Gastrocnemius medialis (tissue), 4 donors: ENCODE results near the gene AP3S1. TPM values are rescaled to one million over a fixed set of nuclear protein-coding genes. Genes with fewer than 3 reads are reported as not detected.

Experiments used
- ATAC-seq, 2 donors: fragments of 150-250 bp; one replicate each; pipeline ENCODE4 v1.9.1; 2016
- DNase-seq, 2 donors: peaks; one replicate each; pipeline ENCODE4 v3.0.0-alpha.2; 2019
- H3K27ac ChIP-seq, 4 donors: fragments of 200-600 bp; sonication (generic); 1 replicate in 1 of 4; 2 replicates in 3 of 4; pipeline ENCODE4 v1.5.1; 2016 to 2018; ENCODE audit warnings: mild to moderate bottlenecking in 2 of 4, moderate library complexity in 1 of 4
- H3K27me3 ChIP-seq, 3 donors: fragments of 200-600 bp; sonication (generic) in 2 of 3; 1 replicate in 1 of 3; 2 replicates in 2 of 3; pipeline versions ENCODE4 v1.5.1 to v1.6.0; 2016 to 2019; ENCODE audit warnings: mild to moderate bottlenecking in 1 of 3, moderate library complexity in 1 of 3
- H3K36me3 ChIP-seq, 2 donors: fragments of 200-600 bp; sonication (generic) in 1 of 2; one replicate each; pipeline ENCODE4 v1.5.1; 2017 to 2018
- H3K4me1 ChIP-seq, 2 donors: fragments of 200-600 bp; sonication (generic) in 1 of 2; one replicate each; pipeline ENCODE4 v1.5.1; 2016 to 2017; ENCODE audit warnings: mild to moderate bottlenecking in 2 of 2
- H3K4me3 ChIP-seq, 4 donors: fragments of 200-600 bp; sonication (generic) in 3 of 4; 1 replicate in 1 of 4; 2 replicates in 3 of 4; pipeline ENCODE4 v1.5.1; 2016 to 2019; ENCODE audit warnings: mild to moderate bottlenecking in 2 of 4
- H3K9me3 ChIP-seq, 3 donors: fragments of 200-600 bp; sonication (generic) in 2 of 3; 1 replicate in 1 of 3; 2 replicates in 2 of 3; pipeline ENCODE4 v1.5.1; 2016 to 2019
- POLR2A ChIP-seq, 2 donors: fragments of 450-650 bp; IDR thresholded peaks; one replicate each; pipeline ENCODE4 v1.6.1; 2017; ENCODE audit warnings: antibody characterized with exemption in 2 of 2, mild to moderate bottlenecking in 2 of 2, moderate library complexity in 2 of 2
- in situ Hi-C, 4 donors: fragments of 200-750 bp; cut with MboI; loops; one replicate each; pipeline versions ENCODE4 v1.15.0 to v1.8.0; 2017; ENCODE audit warnings: low sequenced_read_pairs in 4 of 4
- intact Hi-C: fragments of 100-400 bp; cut with DNase I; formaldehyde crosslinking; loops from one replicate; pipeline ENCODE4 v1.15.1; 2023; ENCODE audit warnings: low total_unique reads
- total RNA-seq, 4 donors: library from RNA; depleted of rRNA; stranded (reverse); fragments of >200 nt; gene quantifications; one replicate each; pipeline versions ENCODE4 v1.1.0 to v1.2.3, GENCODE V29; 2016
- TF ChIP-seq, protein P1 (sequence below), 5 experiments: fragments of 450-650 bp in 3 of 5; fragments of 200-600 bp in 2 of 5; sonication (generic) in 2 of 5; IDR thresholded peaks in 4 of 5; conservative IDR thresholded peaks in 1 of 5; 1 replicate in 4 of 5; 2 replicates in 1 of 5; pipeline ENCODE4 v1.5.1; 2016 to 2019; ENCODE audit warnings: antibody characterized with exemption in 5 of 5, mild to moderate bottlenecking in 3 of 5, moderate library complexity in 3 of 5

AP3S1 gene
- total RNA-seq, 4 donors from 2014 or later: 13.0 to 121 (median 25.5) TPM

DNA sequence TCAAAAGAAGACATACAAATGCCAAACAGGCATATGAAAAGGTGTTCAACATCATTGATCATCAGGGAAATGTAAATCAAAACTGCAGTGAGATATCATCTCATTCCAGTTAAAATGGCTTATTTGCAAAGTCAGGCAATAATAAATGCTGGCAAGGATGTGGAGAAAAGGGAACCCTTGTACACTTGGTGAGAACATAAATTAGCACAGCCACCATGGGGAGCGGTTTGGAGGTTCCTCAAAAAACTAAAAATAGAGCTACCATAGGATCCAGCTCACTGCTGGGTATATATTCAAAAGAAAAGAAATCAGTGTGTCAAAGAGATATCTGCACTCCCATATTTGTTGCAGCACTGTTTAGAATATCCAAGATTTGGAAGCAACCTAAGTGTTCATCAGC is 50.3 kb downstream of the AP3S1 start:
- in situ Hi-C loops: loop anchor here in 2 of 4 donors (25.0 kb wide), 1 partner anchor 170 kb away; no protein-coding TSS in a partner anchor
- H3K4me1 ChIP-seq: no peaks in the 10 kb centered on the region
- ATAC-seq: no peak
- intact Hi-C loops: loop anchor here (10.0 kb wide), 1 partner anchor 133 kb away; no protein-coding TSS in a partner anchor
- TF ChIP-seq POLR2A (IDR thresholded peaks at IDR 0.05): no peak
- TF ChIP-seq, protein P1, sequence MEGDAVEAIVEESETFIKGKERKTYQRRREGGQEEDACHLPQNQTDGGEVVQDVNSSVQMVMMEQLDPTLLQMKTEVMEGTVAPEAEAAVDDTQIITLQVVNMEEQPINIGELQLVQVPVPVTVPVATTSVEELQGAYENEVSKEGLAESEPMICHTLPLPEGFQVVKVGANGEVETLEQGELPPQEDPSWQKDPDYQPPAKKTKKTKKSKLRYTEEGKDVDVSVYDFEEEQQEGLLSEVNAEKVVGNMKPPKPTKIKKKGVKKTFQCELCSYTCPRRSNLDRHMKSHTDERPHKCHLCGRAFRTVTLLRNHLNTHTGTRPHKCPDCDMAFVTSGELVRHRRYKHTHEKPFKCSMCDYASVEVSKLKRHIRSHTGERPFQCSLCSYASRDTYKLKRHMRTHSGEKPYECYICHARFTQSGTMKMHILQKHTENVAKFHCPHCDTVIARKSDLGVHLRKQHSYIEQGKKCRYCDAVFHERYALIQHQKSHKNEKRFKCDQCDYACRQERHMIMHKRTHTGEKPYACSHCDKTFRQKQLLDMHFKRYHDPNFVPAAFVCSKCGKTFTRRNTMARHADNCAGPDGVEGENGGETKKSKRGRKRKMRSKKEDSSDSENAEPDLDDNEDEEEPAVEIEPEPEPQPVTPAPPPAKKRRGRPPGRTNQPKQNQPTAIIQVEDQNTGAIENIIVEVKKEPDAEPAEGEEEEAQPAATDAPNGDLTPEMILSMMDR (IDR thresholded peaks at IDR 0.05 in 4 of 5, conservative IDR thresholded peaks at IDR 0.05 in 1 of 5): no peak
- H3K4me3 ChIP-seq: no peak overlapping the region
- no peaks in the 10 kb centered on the region for H3K27me3 ChIP-seq
- DNase-seq: no peak
- no peaks in the 10 kb centered on the region for H3K36me3 ChIP-seq
- H3K9me3 ChIP-seq: no peaks in the 10 kb centered on the region
- H3K27ac ChIP-seq: no peak overlapping the region

DNA sequence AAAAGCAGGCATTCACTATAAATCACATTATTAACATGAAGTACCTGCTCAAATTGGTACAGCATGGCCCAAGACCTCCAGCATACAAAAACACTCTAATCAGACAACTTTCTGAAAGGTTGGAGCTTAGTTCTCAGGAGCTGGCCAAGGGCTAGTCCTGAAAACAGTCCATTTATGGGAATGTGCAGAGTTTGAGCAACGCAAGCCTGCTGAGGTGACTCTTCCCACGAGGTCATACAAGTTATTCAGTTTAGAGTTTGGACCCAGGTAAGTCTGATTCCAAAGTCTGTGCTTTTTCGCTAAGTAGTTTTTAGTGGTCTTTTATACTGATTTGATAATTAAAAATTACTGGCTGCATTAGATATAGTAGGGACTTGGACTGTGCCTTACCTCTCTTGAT is 52.6 kb downstream of the AP3S1 start:
- in situ Hi-C loops (loop anchor here in 2 of 4 donors (25.0 kb wide), 1 partner anchor 168 kb away; no protein-coding TSS in a partner anchor), intact Hi-C loops (loop anchor here (10.0 kb wide), 1 partner anchor 130 kb away; no protein-coding TSS in a partner anchor)

DNA sequence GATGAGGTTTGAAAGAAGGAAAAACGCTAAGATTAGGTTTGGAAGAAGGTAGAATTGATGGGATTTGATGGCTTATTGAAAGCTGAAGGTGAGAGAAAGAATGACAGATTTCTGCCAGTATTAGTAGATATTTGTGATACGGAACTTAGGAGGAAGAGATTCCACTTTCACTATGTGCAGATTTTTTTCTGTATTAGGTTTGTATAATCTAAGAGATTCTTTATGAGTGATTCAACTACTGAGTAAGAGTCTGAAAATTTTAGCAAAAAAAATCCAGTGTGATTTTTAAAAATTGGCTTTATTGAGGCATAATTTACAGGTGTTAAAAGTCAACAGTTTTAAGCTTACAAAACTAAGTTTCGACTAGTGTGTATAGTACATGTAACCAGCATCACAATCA is 54.1 kb downstream of the AP3S1 start:
- intact Hi-C loops: loop anchor here (10.0 kb wide), 1 partner anchor 129 kb away; no protein-coding TSS in a partner anchor
- Histone ChIP-seq H3K27me3 (no peaks in the 10 kb centered on the region), H3K36me3 (no peaks in the 10 kb centered on the region), H3K4me3 (no peak overlapping the region), H3K4me1 (no peaks in the 10 kb centered on the region), H3K27ac (no peak overlapping the region), H3K9me3 (no peaks in the 10 kb centered on the region)
- DNase-seq (no peak), ATAC-seq (no peak)
- in situ Hi-C loops: loop anchor here in 2 of 4 donors (25.0 kb wide), 1 partner anchor 166 kb away; no protein-coding TSS in a partner anchor
- TF ChIP-seq, protein P1 (IDR thresholded peaks at IDR 0.05 in 4 of 5, conservative IDR thresholded peaks at IDR 0.05 in 1 of 5): no peak
- TF ChIP-seq POLR2A (IDR thresholded peaks at IDR 0.05): no peak

More for the DNA sequence above, 52.6 kb downstream of the AP3S1 start:
- H3K36me3 ChIP-seq: no peaks in the 10 kb centered on the region
- H3K4me1 ChIP-seq: no peaks in the 10 kb centered on the region
- H3K27me3 ChIP-seq: no peaks in the 10 kb centered on the region
- ATAC-seq (no peak), DNase-seq (no peak)
- TF ChIP-seq, protein P1 (IDR thresholded peaks at IDR 0.05 in 4 of 5, conservative IDR thresholded peaks at IDR 0.05 in 1 of 5): no peak
- TF ChIP-seq POLR2A (IDR thresholded peaks at IDR 0.05): no peak
- no peak overlapping the region for H3K4me3 ChIP-seq
- no peaks in the 10 kb centered on the region for H3K9me3 ChIP-seq
- H3K27ac ChIP-seq: no peak overlapping the region

DNA sequence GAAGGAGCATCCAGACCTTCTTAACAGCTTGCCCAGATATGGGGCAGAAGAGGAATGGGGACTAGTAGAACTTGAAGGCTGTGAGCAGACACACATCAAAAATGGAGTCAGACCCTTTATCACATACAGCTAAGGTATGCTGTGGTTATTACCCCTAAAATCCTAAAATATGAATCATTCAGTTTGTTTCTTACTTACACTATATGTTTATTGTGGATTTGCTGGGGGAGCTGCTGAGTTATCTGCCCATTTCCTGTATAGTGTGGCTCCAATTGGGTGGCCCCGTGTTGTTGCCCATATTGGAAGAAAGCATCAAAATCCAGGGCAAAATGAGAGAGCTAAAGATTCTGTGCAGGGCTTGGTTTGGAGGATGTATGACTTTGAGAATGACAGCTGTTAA is 56.9 kb downstream of the AP3S1 start:
- no peaks in the 10 kb centered on the region for H3K36me3 ChIP-seq
- no peak for DNase-seq
- H3K4me1 ChIP-seq: no peaks in the 10 kb centered on the region
- in situ Hi-C loops (loop anchor here in 2 of 4 donors (25.0 kb wide), 1 partner anchor 164 kb away; no protein-coding TSS in a partner anchor), intact Hi-C loops (loop anchor here (10.0 kb wide), 1 partner anchor 126 kb away; no protein-coding TSS in a partner anchor)
- no peaks in the 10 kb centered on the region for H3K9me3 ChIP-seq
- no peak for ATAC-seq
- H3K27me3 ChIP-seq: no peaks in the 10 kb centered on the region
- H3K4me3 ChIP-seq: no peak overlapping the region
- H3K27ac ChIP-seq: no peak overlapping the region
- TF ChIP-seq, protein P1 (IDR thresholded peaks at IDR 0.05 in 4 of 5, conservative IDR thresholded peaks at IDR 0.05 in 1 of 5): no peak
- TF ChIP-seq POLR2A (IDR thresholded peaks at IDR 0.05): no peak
